ENCODE measurements around the gene BOLA2B.
"Not testable (repeated sequence)": the region's sequence is repeated elsewhere in the genome, so short reads cannot be mapped to it uniquely, and the experiment has no call there.

Gene BOLA2B

DNA sequence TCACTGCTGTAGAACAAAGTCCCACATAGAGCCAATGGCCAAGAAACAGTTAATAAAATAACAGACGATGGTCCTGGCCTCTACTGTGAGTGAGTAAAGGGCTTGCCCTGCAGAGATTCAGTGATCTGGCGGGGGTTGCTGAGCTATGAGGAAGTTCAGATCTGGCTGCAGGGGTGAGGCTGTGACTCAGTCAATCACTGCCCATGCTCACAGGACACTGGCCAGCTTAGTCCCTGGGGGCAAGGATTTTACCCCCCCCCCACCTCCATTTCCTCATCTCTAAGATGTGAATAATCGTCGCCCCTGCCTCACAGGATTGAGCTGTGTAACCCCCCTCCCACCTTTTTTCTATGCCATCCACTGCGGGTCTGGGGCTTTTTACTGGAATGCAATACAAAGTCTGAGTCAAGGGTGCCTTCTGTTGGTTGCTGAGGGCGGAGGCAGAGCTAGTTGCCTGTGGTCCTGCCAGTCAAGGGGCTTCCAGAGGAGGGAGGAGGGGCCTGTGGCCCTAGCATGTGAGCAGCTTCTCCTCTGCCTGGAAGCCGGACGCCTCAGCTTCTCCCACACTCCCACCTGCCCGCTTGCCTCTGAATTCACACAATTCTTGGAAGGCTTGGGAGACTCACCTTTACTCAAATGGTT, 13.7 kb upstream of the BOLA2B start:
- no CpG with 5 or more reads among the region's 9 CpGs for WGBS
- not testable (repeated sequence) for H2AK5ac ChIP-seq (ENCODE audit: low read length, severe bottlenecking); H4K8ac ChIP-seq (ENCODE audit: low read length); H3K4me1 ChIP-seq (ENCODE audit: control insufficient read depth, insufficient read depth, low read depth, low read length); H3K27ac ChIP-seq (ENCODE audit: low read length, poor library complexity, severe bottlenecking); H3K14ac ChIP-seq (ENCODE audit: low read length in 2 of 2); H4K91ac ChIP-seq (ENCODE audit: low read length); H2BK12ac ChIP-seq (ENCODE audit: low read length in 2 of 2); H2AFZ ChIP-seq (ENCODE audit: low read depth, low read length); H3K23ac ChIP-seq (ENCODE audit: low read length in 2 of 2); H2BK5ac ChIP-seq (ENCODE audit: low read depth, low read length, poor library complexity, severe bottlenecking); H3K4ac ChIP-seq (ENCODE audit: low read depth in 1 of 2, low read length in 2 of 2); DNase-seq; H3K9ac ChIP-seq (ENCODE audit: low read length); H3K27me3 ChIP-seq (ENCODE audit: control insufficient read depth in 1 of 2, insufficient read depth in 1 of 2, low read length in 2 of 2); H3K18ac ChIP-seq (ENCODE audit: low read depth in 1 of 2, low read length in 2 of 2); H3K4me2 ChIP-seq (ENCODE audit: low read length, poor library complexity, severe bottlenecking); H3K36me3 ChIP-seq (ENCODE audit: control insufficient read depth in 1 of 2, insufficient read depth in 2 of 2, low read depth in 1 of 2, low read length in 2 of 2); H3K9me3 ChIP-seq (ENCODE audit: control insufficient read depth, low read length); H2BK15ac ChIP-seq (ENCODE audit: low read depth, poor library complexity, severe bottlenecking); H3K79me1 ChIP-seq (replicated peaks; ENCODE audit: low read length, poor library complexity, severe bottlenecking); H3K4me3 ChIP-seq (ENCODE audit: insufficient read depth in 1 of 2, low read depth in 1 of 2, low read length in 2 of 2); H2BK120ac ChIP-seq (ENCODE audit: low read depth, low read length)

- WGBS = no CpG with 5 or more reads among the region's 33 CpGs
- not testable (repeated sequence) for H4K91ac ChIP-seq (ENCODE audit: low read length); H3K23ac ChIP-seq (ENCODE audit: low read length in 2 of 2); H3K4me2 ChIP-seq (ENCODE audit: low read length, poor library complexity, severe bottlenecking); H2BK5ac ChIP-seq (ENCODE audit: low read depth, low read length, poor library complexity, severe bottlenecking); H3K4ac ChIP-seq (ENCODE audit: low read depth in 1 of 2, low read length in 2 of 2); H2AFZ ChIP-seq (ENCODE audit: low read depth, low read length); H3K36me3 ChIP-seq (ENCODE audit: control insufficient read depth in 1 of 2, insufficient read depth in 2 of 2, low read depth in 1 of 2, low read length in 2 of 2); H2BK120ac ChIP-seq (ENCODE audit: low read depth, low read length); H3K79me1 ChIP-seq (replicated peaks; ENCODE audit: low read length, poor library complexity, severe bottlenecking); H2AK5ac ChIP-seq (ENCODE audit: low read length, severe bottlenecking); H3K9me3 ChIP-seq (ENCODE audit: control insufficient read depth, low read length); H4K8ac ChIP-seq (ENCODE audit: low read length); H3K27ac ChIP-seq (ENCODE audit: low read length, poor library complexity, severe bottlenecking); H3K14ac ChIP-seq (ENCODE audit: low read length in 2 of 2); H3K4me1 ChIP-seq (ENCODE audit: control insufficient read depth, insufficient read depth, low read depth, low read length); DNase-seq; H3K27me3 ChIP-seq (ENCODE audit: control insufficient read depth in 1 of 2, insufficient read depth in 1 of 2, low read length in 2 of 2); H2BK15ac ChIP-seq (ENCODE audit: low read depth, poor library complexity, severe bottlenecking); H3K9ac ChIP-seq (ENCODE audit: low read length); H2BK12ac ChIP-seq (ENCODE audit: low read length in 2 of 2); H3K18ac ChIP-seq (ENCODE audit: low read depth in 1 of 2, low read length in 2 of 2)
- H3K4me3 ChIP-seq (ENCODE audit: insufficient read depth in 1 of 2, low read depth in 1 of 2, low read length in 2 of 2) = peak overlapping the region in 1 of 2 experiments; percentile 71
These were observed 12.8 kb upstream of the BOLA2B start for GRCh38 chr16:30206252-30206651.

GRCh38 chr16:30205541-30206236, 12.2 kb upstream of the BOLA2B start:
- H2BK120ac ChIP-seq (ENCODE audit: low read depth, low read length); H2BK12ac ChIP-seq (ENCODE audit: low read length in 2 of 2); H3K36me3 ChIP-seq (ENCODE audit: control insufficient read depth in 1 of 2, insufficient read depth in 2 of 2, low read depth in 1 of 2, low read length in 2 of 2); H2AK5ac ChIP-seq (ENCODE audit: low read length, severe bottlenecking); H3K27ac ChIP-seq (ENCODE audit: low read length, poor library complexity, severe bottlenecking); H3K18ac ChIP-seq (ENCODE audit: low read depth in 1 of 2, low read length in 2 of 2); H3K9ac ChIP-seq (ENCODE audit: low read length); H3K23ac ChIP-seq (ENCODE audit: low read length in 2 of 2); H3K4ac ChIP-seq (ENCODE audit: low read depth in 1 of 2, low read length in 2 of 2); H3K9me3 ChIP-seq (ENCODE audit: control insufficient read depth, low read length); H2BK15ac ChIP-seq (ENCODE audit: low read depth, poor library complexity, severe bottlenecking); H3K14ac ChIP-seq (ENCODE audit: low read length in 2 of 2); H3K4me1 ChIP-seq (ENCODE audit: control insufficient read depth, insufficient read depth, low read depth, low read length); DNase-seq; H4K91ac ChIP-seq (ENCODE audit: low read length); H3K27me3 ChIP-seq (ENCODE audit: control insufficient read depth in 1 of 2, insufficient read depth in 1 of 2, low read length in 2 of 2); H4K8ac ChIP-seq (ENCODE audit: low read length); H2BK5ac ChIP-seq (ENCODE audit: low read depth, low read length, poor library complexity, severe bottlenecking); H3K79me1 ChIP-seq (replicated peaks; ENCODE audit: low read length, poor library complexity, severe bottlenecking): not testable (repeated sequence)
- peak overlapping the region; percentile 62 to 71 for H3K4me3 ChIP-seq (ENCODE audit: insufficient read depth in 1 of 2, low read depth in 1 of 2, low read length in 2 of 2)
- peak overlapping the region; percentile 78 for H3K4me2 ChIP-seq (ENCODE audit: low read length, poor library complexity, severe bottlenecking)
- no CpG with 5 or more reads among the region's 52 CpGs for WGBS
- peak overlapping the region; percentile 42 for H2AFZ ChIP-seq (ENCODE audit: low read depth, low read length)

GRCh38 chr16:30199608-30200343, 6.3 kb upstream of the BOLA2B start:
- not testable (repeated sequence) for H3K4ac ChIP-seq (ENCODE audit: low read depth in 1 of 2, low read length in 2 of 2); H3K27me3 ChIP-seq (ENCODE audit: control insufficient read depth in 1 of 2, insufficient read depth in 1 of 2, low read length in 2 of 2); H3K9ac ChIP-seq (ENCODE audit: low read length); H3K79me1 ChIP-seq (replicated peaks; ENCODE audit: low read length, poor library complexity, severe bottlenecking); H3K18ac ChIP-seq (ENCODE audit: low read depth in 1 of 2, low read length in 2 of 2); H2BK15ac ChIP-seq (ENCODE audit: low read depth, poor library complexity, severe bottlenecking); H2BK5ac ChIP-seq (ENCODE audit: low read depth, low read length, poor library complexity, severe bottlenecking); H2AK5ac ChIP-seq (ENCODE audit: low read length, severe bottlenecking); DNase-seq; H3K4me1 ChIP-seq (ENCODE audit: control insufficient read depth, insufficient read depth, low read depth, low read length); H2AFZ ChIP-seq (ENCODE audit: low read depth, low read length); H3K4me2 ChIP-seq (ENCODE audit: low read length, poor library complexity, severe bottlenecking); H2BK120ac ChIP-seq (ENCODE audit: low read depth, low read length); H4K8ac ChIP-seq (ENCODE audit: low read length); H3K14ac ChIP-seq (ENCODE audit: low read length in 2 of 2); H3K27ac ChIP-seq (ENCODE audit: low read length, poor library complexity, severe bottlenecking); H3K23ac ChIP-seq (ENCODE audit: low read length in 2 of 2); H3K36me3 ChIP-seq (ENCODE audit: control insufficient read depth in 1 of 2, insufficient read depth in 2 of 2, low read depth in 1 of 2, low read length in 2 of 2); H3K9me3 ChIP-seq (ENCODE audit: control insufficient read depth, low read length); H3K4me3 ChIP-seq (ENCODE audit: insufficient read depth in 1 of 2, low read depth in 1 of 2, low read length in 2 of 2); H2BK12ac ChIP-seq (ENCODE audit: low read length in 2 of 2); H4K91ac ChIP-seq (ENCODE audit: low read length)
- WGBS = no CpG with 5 or more reads among the region's 15 CpGs

Measured in mesenchymal stem cell (in vitro differentiated cells and primary cell).